MM.1S (cell line): ENCODE data around the gene GLB1L2.

Source experiments
- DNase-seq: peaks from one replicate; pipeline ENCODE4 v3.0.0-alpha.2; 2015
- H2AFZ ChIP-seq: fragments of 300-600 bp; sonication (generic); 2 replicates; pipeline ENCODE4 v1.6.0; 2016; ENCODE audit warnings: antibody characterized with exemption, low read length
- H3F3A ChIP-seq: fragments of 300-600 bp; sonication (generic); 2 replicates; pipeline ENCODE4 v1.6.1; 2016; ENCODE audit warnings: mild to moderate bottlenecking, antibody characterized with exemption, low read length, moderate library complexity, mixed read lengths; ENCODE audit not compliant: insufficient read depth
- H3K27ac ChIP-seq: fragments of 300-600 bp; sonication (generic); 2 replicates; pipeline ENCODE4 v1.5.1; 2016; ENCODE audit warnings: mild to moderate bottlenecking, low read length
- H3K27me3 ChIP-seq: fragments of 300-600 bp; sonication (generic); replicated peaks from 2 replicates; pipeline ENCODE4 v1.6.0; 2016; ENCODE audit warnings: low read length; ENCODE audit not compliant: insufficient read depth
- H3K36me3 ChIP-seq: fragments of 300-600 bp; sonication (generic); replicated peaks from 2 replicates; pipeline ENCODE4 v1.6.1; 2016; ENCODE audit warnings: mild to moderate bottlenecking, low read length, mixed read lengths; ENCODE audit not compliant: insufficient read depth
- H3K4me1 ChIP-seq: fragments of 300-600 bp; sonication (generic); 2 replicates; pipeline ENCODE4 v1.6.1; 2016; ENCODE audit warnings: low read length, mixed read lengths
- H3K4me2 ChIP-seq: fragments of 300-600 bp; sonication (generic); 2 replicates; pipeline ENCODE4 v1.6.0; 2016; ENCODE audit warnings: low read depth, low read length
- H3K4me3 ChIP-seq: fragments of 300-600 bp; sonication (generic); 2 replicates; pipeline ENCODE4 v1.5.1; 2016; ENCODE audit warnings: low read length, mixed read lengths
- H3K79me2 ChIP-seq: fragments of 300-600 bp; sonication (generic); 2 replicates; pipeline ENCODE4 v1.6.1; 2016; ENCODE audit warnings: mixed run types, low read length, mixed read lengths
- H3K9ac ChIP-seq: fragments of 300-600 bp; sonication (generic); 2 replicates; pipeline ENCODE4 v1.6.1; 2016; ENCODE audit warnings: low read length, mixed read lengths
- H3K9me2 ChIP-seq: fragments of 300-600 bp; sonication (generic); replicated peaks from 2 replicates; pipeline ENCODE4 v1.6.1; 2016; ENCODE audit warnings: mild to moderate bottlenecking, low read length, mixed read lengths; ENCODE audit not compliant: insufficient read depth
- H3K9me3 ChIP-seq: fragments of 300-600 bp; sonication (generic); replicated peaks from 2 replicates; pipeline ENCODE4 v1.6.1; 2016; ENCODE audit warnings: mild to moderate bottlenecking, low read length, mixed read lengths; ENCODE audit not compliant: insufficient read depth
- H4K20me1 ChIP-seq: fragments of 300-600 bp; sonication (generic); 2 replicates; pipeline ENCODE4 v1.6.1; 2016; ENCODE audit warnings: mild to moderate bottlenecking, low read length, moderate library complexity, mixed read lengths; ENCODE audit not compliant: insufficient read depth
- EZH2 ChIP-seq: fragments of 300-600 bp; sonication (generic); optimal IDR thresholded peaks from 2 replicates; pipeline ENCODE3; 2017; ENCODE audit warnings: low read depth, mild to moderate bottlenecking, antibody characterized with exemption, low read length, mixed read lengths
- EZH2phosphoT487 ChIP-seq: fragments of 300-600 bp; sonication (generic); IDR thresholded peaks from 2 replicates; pipeline ENCODE4 v1.6.1; 2018; ENCODE audit warnings: antibody characterized with exemption, low read length
- TF ChIP-seq, protein P1 (sequence below): fragments of 300-600 bp; sonication (generic); IDR thresholded peaks from 2 replicates; pipeline ENCODE4 v1.5.1; 2016; ENCODE audit warnings: antibody characterized with exemption, low read length, mixed read lengths

The GLB1L2 gene

DNA sequence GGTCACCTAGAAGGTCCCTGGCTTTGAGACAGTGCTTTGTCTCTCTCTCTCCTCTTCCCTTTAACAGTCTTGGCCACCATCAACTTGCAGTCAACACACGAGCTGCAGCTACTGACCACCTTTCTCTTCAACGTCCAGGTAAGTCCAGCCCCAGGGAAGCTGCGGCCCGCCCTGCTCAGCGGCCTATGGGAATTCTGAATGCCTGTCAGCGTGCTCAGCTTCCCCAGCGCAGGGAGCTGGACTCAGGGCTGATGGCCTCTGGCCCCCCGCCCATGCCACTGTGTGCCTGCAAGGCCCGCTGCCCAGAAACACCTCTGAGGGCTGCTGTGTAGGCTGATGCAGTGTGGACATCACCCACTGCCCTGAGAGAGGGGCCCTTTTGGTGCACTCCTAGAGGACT, 32.5 kb downstream of the GLB1L2 start:
- Histone ChIP-seq H3K27me3 (no peaks in the 10 kb centered on the region; the same call in 1 of the 2 replicates), H3K79me2 (no peaks in the 10 kb centered on the region), H3K27ac (no peak overlapping the region), H3K9me2 (no peaks in the 10 kb centered on the region), H3K4me2 (no peak overlapping the region), H2AFZ (no peak overlapping the region), H3K9ac (no peak overlapping the region), H3K4me1 (no peaks in the 10 kb centered on the region), H3K4me3 (no peak overlapping the region), H3K9me3 (no peaks in the 10 kb centered on the region), H4K20me1 (no peaks in the 10 kb centered on the region), H3F3A (no peaks in the 10 kb centered on the region), H3K36me3 (no peaks in the 10 kb centered on the region)
- no peak for DNase-seq
- TF ChIP-seq EZH2 (no peak), EZH2phosphoT487 (no peak)
- TF ChIP-seq, protein P1, sequence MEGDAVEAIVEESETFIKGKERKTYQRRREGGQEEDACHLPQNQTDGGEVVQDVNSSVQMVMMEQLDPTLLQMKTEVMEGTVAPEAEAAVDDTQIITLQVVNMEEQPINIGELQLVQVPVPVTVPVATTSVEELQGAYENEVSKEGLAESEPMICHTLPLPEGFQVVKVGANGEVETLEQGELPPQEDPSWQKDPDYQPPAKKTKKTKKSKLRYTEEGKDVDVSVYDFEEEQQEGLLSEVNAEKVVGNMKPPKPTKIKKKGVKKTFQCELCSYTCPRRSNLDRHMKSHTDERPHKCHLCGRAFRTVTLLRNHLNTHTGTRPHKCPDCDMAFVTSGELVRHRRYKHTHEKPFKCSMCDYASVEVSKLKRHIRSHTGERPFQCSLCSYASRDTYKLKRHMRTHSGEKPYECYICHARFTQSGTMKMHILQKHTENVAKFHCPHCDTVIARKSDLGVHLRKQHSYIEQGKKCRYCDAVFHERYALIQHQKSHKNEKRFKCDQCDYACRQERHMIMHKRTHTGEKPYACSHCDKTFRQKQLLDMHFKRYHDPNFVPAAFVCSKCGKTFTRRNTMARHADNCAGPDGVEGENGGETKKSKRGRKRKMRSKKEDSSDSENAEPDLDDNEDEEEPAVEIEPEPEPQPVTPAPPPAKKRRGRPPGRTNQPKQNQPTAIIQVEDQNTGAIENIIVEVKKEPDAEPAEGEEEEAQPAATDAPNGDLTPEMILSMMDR, result no peak

GRCh38 chr11:134365011-134365925, 33.5 kb downstream of the GLB1L2 start:
- Histone ChIP-seq H3K9ac (no peak overlapping the region), H3K36me3 (no peaks in the 10 kb centered on the region), H3K4me1 (no peaks in the 10 kb centered on the region), H4K20me1 (no peaks in the 10 kb centered on the region), H3K9me2 (no peaks in the 10 kb centered on the region), H3K27ac (no peak overlapping the region), H3K4me2 (no peak overlapping the region), H3F3A (no peaks in the 10 kb centered on the region), H3K27me3 (no peaks in the 10 kb centered on the region; the same call in 1 of the 2 replicates), H2AFZ (no peak overlapping the region), H3K79me2 (no peaks in the 10 kb centered on the region), H3K4me3 (no peak overlapping the region), H3K9me3 (no peaks in the 10 kb centered on the region)
- no peak for DNase-seq
- TF ChIP-seq, protein P1, result no peak
- no peak for TF ChIP-seq EZH2phosphoT487
- no peak for TF ChIP-seq EZH2

DNA sequence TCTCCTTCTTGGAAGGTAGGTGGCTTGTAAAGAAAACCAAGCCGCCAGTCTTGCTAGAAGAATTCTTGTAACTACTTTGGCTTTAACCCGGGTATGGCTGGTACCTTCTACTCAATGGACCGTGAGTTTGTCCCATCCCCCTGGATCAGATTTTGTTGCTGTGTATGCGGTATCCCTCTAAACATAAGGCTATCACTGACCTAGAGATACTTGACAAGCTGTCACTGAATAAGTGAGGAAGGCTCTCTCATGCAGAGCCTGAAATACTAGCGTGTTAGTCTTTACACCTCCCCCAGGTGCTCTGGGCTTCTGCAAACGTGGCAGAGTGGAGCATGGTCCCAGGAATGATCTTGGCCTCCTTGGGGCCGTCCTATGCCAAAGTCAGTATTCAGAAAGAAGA, 34.5 kb downstream of the GLB1L2 start:
- Histone ChIP-seq H3K36me3 (no peaks in the 10 kb centered on the region), H4K20me1 (no peaks in the 10 kb centered on the region)
- TF ChIP-seq EZH2 (no peak), EZH2phosphoT487 (no peak)
- TF ChIP-seq, protein P1, result no peak

More for the DNA sequence above, 34.5 kb downstream of the GLB1L2 start:
- no peak overlapping the region for H2AFZ ChIP-seq
- H3K9ac ChIP-seq, result no peak overlapping the region
- H3F3A ChIP-seq, result no peaks in the 10 kb centered on the region
- no peaks in the 10 kb centered on the region for H3K9me3 ChIP-seq
- H3K4me2 ChIP-seq, result no peak overlapping the region
- no peak for DNase-seq
- no peaks in the 10 kb centered on the region for H3K79me2 ChIP-seq
- H3K4me3 ChIP-seq, result no peak overlapping the region
- no peaks in the 10 kb centered on the region; the same call in 1 of the 2 replicates for H3K27me3 ChIP-seq
- no peaks in the 10 kb centered on the region for H3K4me1 ChIP-seq
- no peak overlapping the region for H3K27ac ChIP-seq
- H3K9me2 ChIP-seq, result no peaks in the 10 kb centered on the region
